ENCODE measurements around the gene GRB7.

The GRB7 gene

DNA sequence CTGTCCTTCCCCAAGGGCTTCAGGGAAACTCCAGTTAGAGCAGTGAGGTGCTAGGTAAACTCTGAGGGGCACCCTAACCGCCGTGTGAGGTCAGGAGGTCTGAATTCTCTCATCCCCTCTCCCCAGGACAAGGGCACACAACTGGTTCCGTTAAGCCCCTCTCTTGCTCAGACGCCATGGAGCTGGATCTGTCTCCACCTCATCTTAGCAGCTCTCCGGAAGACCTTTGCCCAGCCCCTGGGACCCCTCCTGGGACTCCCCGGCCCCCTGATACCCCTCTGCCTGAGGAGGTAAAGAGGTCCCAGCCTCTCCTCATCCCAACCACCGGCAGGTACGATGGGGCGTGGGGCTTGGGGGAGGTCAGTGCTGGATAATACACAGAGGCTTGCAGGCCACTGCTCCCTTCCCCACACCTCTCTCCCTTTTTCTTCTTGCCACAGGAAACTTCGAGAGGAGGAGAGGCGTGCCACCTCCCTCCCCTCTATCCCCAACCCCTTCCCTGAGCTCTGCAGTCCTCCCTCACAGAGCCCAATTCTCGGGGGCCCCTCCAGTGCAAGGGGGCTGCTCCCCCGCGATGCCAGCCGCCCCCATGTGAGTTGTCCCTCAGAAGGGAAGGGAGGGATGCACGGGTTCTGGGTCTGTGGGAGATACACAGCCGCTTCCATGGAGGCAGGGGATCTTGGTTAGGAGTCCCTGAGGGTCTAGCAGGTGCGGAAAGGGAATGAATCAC is 4.6 kb downstream of the GRB7 start:
- no peak overlapping the region for H4K8ac ChIP-seq (ENCODE audit: low read depth, low read length)
- peaks cover 0 to 92% (median 24%) of the 10 kb centered on the region in 3 experiments for H3K27me3 ChIP-seq (ENCODE audit: control insufficient read depth in 3 of 3, insufficient read depth in 3 of 3, low read depth in 1 of 3, low read length in 3 of 3)
- no peak overlapping the region for H3K23ac ChIP-seq (ENCODE audit: low read depth, low read length, poor library complexity)
- DNase-seq (ENCODE audit: low spot score) = no peak
- H3K79me1 ChIP-seq (ENCODE audit: low read depth, low read length) = peaks cover 3% of the 10 kb centered on the region
- no peaks in the 10 kb centered on the region for H3K9me3 ChIP-seq (replicated peaks in 1 of 2; ENCODE audit: control insufficient read depth in 2 of 2, insufficient read depth in 1 of 2, low read depth in 1 of 2, low read length in 2 of 2)
- no peak overlapping the region for H3K27ac ChIP-seq (replicated peaks; ENCODE audit: low read length)
- no peak overlapping the region for H3K4me3 ChIP-seq (ENCODE audit: low read length in 2 of 2)
- H3K4me2 ChIP-seq (ENCODE audit: insufficient read depth, low read length, poor library complexity, severe bottlenecking) = no peak overlapping the region
- H3K18ac ChIP-seq (ENCODE audit: low read length) = no peak overlapping the region
- H2BK15ac ChIP-seq (ENCODE audit: low read length) = no peak overlapping the region
- WGBS, 2 donors (ENCODE audit: extremely low coverage in 2 of 2, insufficient read length in 2 of 2, insufficient replicate concordance in 1 of 2) = no CpG with 5 or more reads among the region's 18 CpGs
- no peak overlapping the region for H2AFZ ChIP-seq (ENCODE audit: low read length)
- H4K91ac ChIP-seq (ENCODE audit: low read depth, low read length, poor library complexity) = no peak overlapping the region
- no peak overlapping the region for H2BK120ac ChIP-seq (ENCODE audit: low read depth, low read length)
- no peak overlapping the region for H2BK12ac ChIP-seq (ENCODE audit: low read length)
- H3K14ac ChIP-seq (ENCODE audit: low read length) = no peak overlapping the region
- peak overlapping the region; percentile 32 for H3K9ac ChIP-seq (ENCODE audit: low read depth, low read length, poor library complexity)
- H3K4me1 ChIP-seq (ENCODE audit: control insufficient read depth in 2 of 2, insufficient read depth in 1 of 2, low read depth in 1 of 2, low read length in 2 of 2) = peaks cover 14 to 20% of the 10 kb centered on the region in 2 donors
- H3K4ac ChIP-seq (ENCODE audit: low read length) = no peak overlapping the region
- H3K36me3 ChIP-seq (replicated peaks in 1 of 2; ENCODE audit: control insufficient read depth in 2 of 2, insufficient read depth in 2 of 2, low read length in 2 of 2) = no peaks in the 10 kb centered on the region
- H2BK5ac ChIP-seq (ENCODE audit: low read length) = no peak overlapping the region
- H2AK5ac ChIP-seq (ENCODE audit: low read depth, low read length) = peak overlapping the region; percentile 58

- Histone ChIP-seq H3K36me3 (replicated peaks in 1 of 2; ENCODE audit: control insufficient read depth in 2 of 2, insufficient read depth in 2 of 2, low read length in 2 of 2) (no peaks in the 10 kb centered on the region), H3K4me3 (ENCODE audit: low read length in 2 of 2) (no peak overlapping the region), H3K27ac (replicated peaks; ENCODE audit: low read length) (no peak overlapping the region), H3K18ac (ENCODE audit: low read length) (peak overlapping the region; percentile 36), H3K4ac (ENCODE audit: low read length) (no peak overlapping the region), H2AK5ac (ENCODE audit: low read depth, low read length) (peak overlapping the region; percentile 89), H4K91ac (ENCODE audit: low read depth, low read length, poor library complexity) (no peak overlapping the region), H3K14ac (ENCODE audit: low read length) (no peak overlapping the region), H3K23ac (ENCODE audit: low read depth, low read length, poor library complexity) (no peak overlapping the region), H3K9ac (ENCODE audit: low read depth, low read length, poor library complexity) (peak overlapping the region; percentile 32), H2BK15ac (ENCODE audit: low read length) (peak overlapping the region; percentile 38), H2AFZ (ENCODE audit: low read length) (no peak overlapping the region), H4K8ac (ENCODE audit: low read depth, low read length) (no peak overlapping the region), H2BK120ac (ENCODE audit: low read depth, low read length) (no peak overlapping the region), H3K27me3 (ENCODE audit: control insufficient read depth in 3 of 3, insufficient read depth in 3 of 3, low read depth in 1 of 3, low read length in 3 of 3) (peaks cover 0 to 89% (median 19%) of the 10 kb centered on the region in 3 experiments), H3K79me1 (ENCODE audit: low read depth, low read length) (peaks cover 3% of the 10 kb centered on the region), H3K4me2 (ENCODE audit: insufficient read depth, low read length, poor library complexity, severe bottlenecking) (no peak overlapping the region), H2BK12ac (ENCODE audit: low read length) (no peak overlapping the region), H2BK5ac (ENCODE audit: low read length) (peak overlapping the region; percentile 3), H3K4me1 (ENCODE audit: control insufficient read depth in 2 of 2, insufficient read depth in 1 of 2, low read depth in 1 of 2, low read length in 2 of 2) (peaks cover 14 to 19% of the 10 kb centered on the region in 2 donors), H3K9me3 (replicated peaks in 1 of 2; ENCODE audit: control insufficient read depth in 2 of 2, insufficient read depth in 1 of 2, low read depth in 1 of 2, low read length in 2 of 2) (no peaks in the 10 kb centered on the region)
- DNase-seq (ENCODE audit: low spot score) = no peak
- no CpG with 5 or more reads among the region's 21 CpGs for WGBS, 2 donors (ENCODE audit: extremely low coverage in 2 of 2, insufficient read length in 2 of 2, insufficient replicate concordance in 1 of 2)
These were observed 5.2 kb downstream of the GRB7 start for GRCh38 chr17:39742856-39743436.

DNA sequence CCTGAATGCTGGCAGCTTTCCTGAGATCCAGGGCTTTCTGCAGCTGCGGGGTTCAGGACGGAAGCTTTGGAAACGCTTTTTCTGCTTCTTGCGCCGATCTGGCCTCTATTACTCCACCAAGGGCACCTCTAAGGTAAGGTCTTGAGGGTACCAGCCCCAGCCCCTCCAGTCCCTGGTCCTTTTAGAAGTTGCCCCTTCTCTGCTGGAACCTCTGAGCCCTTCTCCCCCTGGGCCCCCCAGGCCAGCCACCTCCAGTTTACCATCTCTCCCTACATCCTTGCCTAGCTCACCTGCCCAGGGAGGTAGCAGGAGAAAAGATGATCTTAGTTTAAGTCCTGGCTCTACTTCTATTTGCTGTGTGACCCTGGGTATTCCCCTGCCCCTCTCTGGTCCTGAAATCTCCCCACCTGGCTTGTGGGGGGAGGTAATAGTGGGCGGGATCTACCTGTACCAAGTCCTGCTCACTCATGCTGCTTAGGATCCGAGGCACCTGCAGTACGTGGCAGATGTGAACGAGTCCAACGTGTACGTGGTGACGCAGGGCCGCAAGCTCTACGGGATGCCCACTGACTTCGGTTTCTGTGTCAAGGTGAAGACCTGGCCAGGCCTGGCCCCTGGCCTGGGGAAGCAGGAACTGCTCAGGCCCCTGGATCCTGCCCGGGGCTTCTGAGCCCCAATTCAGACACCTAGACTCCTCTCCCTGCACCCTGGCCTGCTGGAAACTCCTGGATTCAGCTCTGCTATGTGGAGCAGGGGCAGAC is 6.5 kb downstream of the GRB7 start:
- no peak for DNase-seq (ENCODE audit: low spot score)
- no peak overlapping the region for H3K14ac ChIP-seq (ENCODE audit: low read length)
- no peak overlapping the region for H3K18ac ChIP-seq (ENCODE audit: low read length)
- H4K8ac ChIP-seq (ENCODE audit: low read depth, low read length) = no peak overlapping the region
- H3K9ac ChIP-seq (ENCODE audit: low read depth, low read length, poor library complexity) = peak overlapping the region; percentile 45
- H3K23ac ChIP-seq (ENCODE audit: low read depth, low read length, poor library complexity) = no peak overlapping the region
- no peak overlapping the region for H3K4ac ChIP-seq (ENCODE audit: low read length)
- H2AFZ ChIP-seq (ENCODE audit: low read length) = no peak overlapping the region
- no CpG with 5 or more reads among the region's 16 CpGs for WGBS, 2 donors (ENCODE audit: extremely low coverage in 2 of 2, insufficient read length in 2 of 2, insufficient replicate concordance in 1 of 2)
- H3K4me1 ChIP-seq (ENCODE audit: control insufficient read depth in 2 of 2, insufficient read depth in 1 of 2, low read depth in 1 of 2, low read length in 2 of 2) = peaks cover 9 to 18% of the 10 kb centered on the region in 2 donors
- no peaks in the 10 kb centered on the region for H3K36me3 ChIP-seq (replicated peaks in 1 of 2; ENCODE audit: control insufficient read depth in 2 of 2, insufficient read depth in 2 of 2, low read length in 2 of 2)
- no peak overlapping the region for H2AK5ac ChIP-seq (ENCODE audit: low read depth, low read length)
- no peak overlapping the region for H2BK12ac ChIP-seq (ENCODE audit: low read length)
- no peak overlapping the region for H2BK120ac ChIP-seq (ENCODE audit: low read depth, low read length)
- no peaks in the 10 kb centered on the region for H3K9me3 ChIP-seq (replicated peaks in 1 of 2; ENCODE audit: control insufficient read depth in 2 of 2, insufficient read depth in 1 of 2, low read depth in 1 of 2, low read length in 2 of 2)
- H3K27me3 ChIP-seq (ENCODE audit: control insufficient read depth in 3 of 3, insufficient read depth in 3 of 3, low read depth in 1 of 3, low read length in 3 of 3) = peaks cover 0 to 77% (median 13%) of the 10 kb centered on the region in 3 experiments
- no peak overlapping the region for H3K27ac ChIP-seq (replicated peaks; ENCODE audit: low read length)
- H3K4me2 ChIP-seq (ENCODE audit: insufficient read depth, low read length, poor library complexity, severe bottlenecking) = no peak overlapping the region
- H4K91ac ChIP-seq (ENCODE audit: low read depth, low read length, poor library complexity) = no peak overlapping the region
- no peak overlapping the region for H3K4me3 ChIP-seq (ENCODE audit: low read length in 2 of 2)
- no peak overlapping the region for H2BK5ac ChIP-seq (ENCODE audit: low read length)
- peaks cover 3% of the 10 kb centered on the region for H3K79me1 ChIP-seq (ENCODE audit: low read depth, low read length)
- no peak overlapping the region for H2BK15ac ChIP-seq (ENCODE audit: low read length)

GRCh38 chr17:39744836-39745215 is 7.1 kb downstream of the GRB7 start:
- Histone ChIP-seq H3K4me2 (ENCODE audit: insufficient read depth, low read length, poor library complexity, severe bottlenecking) (no peak overlapping the region), H2AK5ac (ENCODE audit: low read depth, low read length) (no peak overlapping the region), H2BK15ac (ENCODE audit: low read length) (no peak overlapping the region), H3K9me3 (replicated peaks in 1 of 2; ENCODE audit: control insufficient read depth in 2 of 2, insufficient read depth in 1 of 2, low read depth in 1 of 2, low read length in 2 of 2) (no peaks in the 10 kb centered on the region), H3K27me3 (ENCODE audit: control insufficient read depth in 3 of 3, insufficient read depth in 3 of 3, low read depth in 1 of 3, low read length in 3 of 3) (peaks cover 0 to 72% (median 10%) of the 10 kb centered on the region in 3 experiments), H3K4ac (ENCODE audit: low read length) (no peak overlapping the region), H3K36me3 (replicated peaks in 1 of 2; ENCODE audit: control insufficient read depth in 2 of 2, insufficient read depth in 2 of 2, low read length in 2 of 2) (no peaks in the 10 kb centered on the region), H4K8ac (ENCODE audit: low read depth, low read length) (no peak overlapping the region), H4K91ac (ENCODE audit: low read depth, low read length, poor library complexity) (no peak overlapping the region), H3K18ac (ENCODE audit: low read length) (no peak overlapping the region), H3K4me3 (ENCODE audit: low read length in 2 of 2) (no peak overlapping the region), H3K23ac (ENCODE audit: low read depth, low read length, poor library complexity) (no peak overlapping the region), H2BK5ac (ENCODE audit: low read length) (no peak overlapping the region), H3K27ac (replicated peaks; ENCODE audit: low read length) (no peak overlapping the region), H3K4me1 (ENCODE audit: control insufficient read depth in 2 of 2, insufficient read depth in 1 of 2, low read depth in 1 of 2, low read length in 2 of 2) (peaks cover 4 to 12% of the 10 kb centered on the region in 2 donors), H2AFZ (ENCODE audit: low read length) (no peak overlapping the region), H3K9ac (ENCODE audit: low read depth, low read length, poor library complexity) (no peak overlapping the region), H3K14ac (ENCODE audit: low read length) (no peak overlapping the region), H2BK12ac (ENCODE audit: low read length) (no peak overlapping the region), H2BK120ac (ENCODE audit: low read depth, low read length) (no peak overlapping the region), H3K79me1 (ENCODE audit: low read depth, low read length) (peaks cover 3% of the 10 kb centered on the region)
- no peak for DNase-seq (ENCODE audit: low spot score)
- no CpG with 5 or more reads among the region's 8 CpGs for WGBS, 2 donors (ENCODE audit: extremely low coverage in 2 of 2, insufficient read length in 2 of 2, insufficient replicate concordance in 1 of 2)
